T-cell (primary cell): ENCODE measurements around the gene GZMA. TPM values are rescaled to one million over a fixed set of nuclear protein-coding genes. Genes with fewer than 3 reads are reported as not detected.
A peak's percentile ranks its signal among the peaks of the same experiment; 100 is the strongest.
"Not testable (repeated sequence)": the region's sequence is repeated elsewhere in the genome, so short reads cannot be mapped to it uniquely, and the experiment has no call there.

Experiments used
- ATAC-seq, 4 experiments: fragments of 200-7000 bp in 3 of 4; fragments of 150-1000 bp in 1 of 4; cut with Tn5 transposase; replicated peaks in 1 of 4; 1 replicate in 3 of 4; 2 replicates in 1 of 4; pipeline ENCODE4 v1.10.0; 2021; ENCODE audit warnings: moderate library complexity in 3 of 4, mild to moderate bottlenecking in 2 of 4, moderate number of reproducible peaks in 1 of 4
- CTCF ChIA-PET, 2 donors: fragments of 300-600 bp; sonication (Branson Sonifier 250); formaldehyde crosslinking; loops; one replicate each; lab custom pipeline; 2022; ENCODE audit warnings: antibody characterized with exemption in 2 of 2; lab: Charles Lee
- POLR2A ChIA-PET, 2 donors: fragments of 300-600 bp; sonication (Branson Sonifier 250); formaldehyde crosslinking; loops; one replicate each; lab custom pipeline; 2022; ENCODE audit warnings: antibody characterized with exemption in 2 of 2; lab: Charles Lee
- DNase-seq, 35 experiments: peaks; one replicate each; pipeline versions ENCODE4 v3.0.0 to v3.0.0-alpha.2; 2013 to 2023
- H3K27ac ChIP-seq: one replicate; pipeline ENCODE4 v1.5.1; 2013; ENCODE audit warnings: low read length
- H3K27me3 ChIP-seq, 2 experiments: replicated peaks in 1 of 2; 1 replicate in 1 of 2; 2 replicates in 1 of 2; pipeline versions ENCODE4 v1.6.1 to v1.7.0; 2013; ENCODE audit warnings: low read length in 1 of 2, mixed read lengths in 1 of 2; ENCODE audit not compliant: control insufficient read depth in 2 of 2, insufficient read depth in 2 of 2; ENCODE audit errors: extremely low read depth in 1 of 2
- H3K36me3 ChIP-seq, 2 donors: 1 replicate in 1 of 2; 2 replicates in 1 of 2; pipeline versions ENCODE4 v1.6.1 to v1.7.0; 2013; ENCODE audit warnings: low read length in 1 of 2; ENCODE audit not compliant: control insufficient read depth in 2 of 2, insufficient read depth in 1 of 2; ENCODE audit errors: extremely low read depth in 1 of 2
- H3K4me1 ChIP-seq, 2 experiments: 1 replicate in 1 of 2; 2 replicates in 1 of 2; pipeline versions ENCODE4 v1.6.1 to v1.7.0; 2013; ENCODE audit warnings: low read length in 2 of 2, mixed read lengths in 1 of 2; ENCODE audit not compliant: insufficient read depth in 2 of 2, control insufficient read depth in 1 of 2; ENCODE audit errors: extremely low read depth in 1 of 2
- H3K4me3 ChIP-seq, 2 donors: 1 replicate in 1 of 2; 2 replicates in 1 of 2; pipeline versions ENCODE4 v1.5.1 to v1.7.0; 2013; ENCODE audit warnings: mild to moderate bottlenecking in 2 of 2, low read length in 1 of 2, moderate library complexity in 1 of 2; ENCODE audit not compliant: control insufficient read depth in 1 of 2; ENCODE audit errors: extremely low read depth in 1 of 2
- H3K9me3 ChIP-seq: 2 replicates; pipeline ENCODE4 v1.7.0; 2013
- H3K27ac Mint-ChIP-seq, 2 donors: one replicate each; pipeline ENCODE4 v1.8.0; 2020 to 2021; ENCODE audit warnings: mild to moderate bottlenecking in 2 of 2, mixed read lengths in 2 of 2
- H3K27me3 Mint-ChIP-seq, 2 donors: one replicate each; pipeline ENCODE4 v1.8.0; 2021 to 2022; ENCODE audit warnings: mixed read lengths in 2 of 2
- H3K36me3 Mint-ChIP-seq: one replicate; pipeline ENCODE4 v1.8.0; 2021; ENCODE audit warnings: mixed read lengths
- H3K4me1 Mint-ChIP-seq, 3 donors: one replicate each; pipeline ENCODE4 v1.8.0; 2020 to 2022; ENCODE audit warnings: mixed read lengths in 3 of 3, mild to moderate bottlenecking in 1 of 3
- H3K4me3 Mint-ChIP-seq, 3 donors: one replicate each; pipeline ENCODE4 v1.8.0; 2020 to 2022; ENCODE audit warnings: mild to moderate bottlenecking in 3 of 3, mixed read lengths in 3 of 3, moderate library complexity in 3 of 3
- H3K9me3 Mint-ChIP-seq, 3 donors: one replicate each; pipeline ENCODE4 v1.8.0; 2020 to 2022; ENCODE audit warnings: mixed read lengths in 3 of 3
- WGBS: methylation state at CpG from one replicate; pipeline ENCODE4 v1.1.5; 2013; ENCODE audit warnings: missing lambda C conversion rate; ENCODE audit not compliant: insufficient coverage; 5-methylcytosine and 5-hydroxymethylcytosine counted together
- total RNA-seq, 35 experiments: library from RNA in 6 of 35; stranded (reverse) in 6 of 35; fragments of 120-200 nt in 1 of 35; gene quantifications; one replicate each; pipeline versions ENCODE4 v1.2.1 to v1.2.4 and lab custom pipeline; 2013 to 2026

The GZMA gene
- total RNA-seq, 5 donors from 2014 or later (not counting 1 experiment from before 2014, with no cell fraction given), result 9.9 to 86.0 (median 37.2) TPM

DNA sequence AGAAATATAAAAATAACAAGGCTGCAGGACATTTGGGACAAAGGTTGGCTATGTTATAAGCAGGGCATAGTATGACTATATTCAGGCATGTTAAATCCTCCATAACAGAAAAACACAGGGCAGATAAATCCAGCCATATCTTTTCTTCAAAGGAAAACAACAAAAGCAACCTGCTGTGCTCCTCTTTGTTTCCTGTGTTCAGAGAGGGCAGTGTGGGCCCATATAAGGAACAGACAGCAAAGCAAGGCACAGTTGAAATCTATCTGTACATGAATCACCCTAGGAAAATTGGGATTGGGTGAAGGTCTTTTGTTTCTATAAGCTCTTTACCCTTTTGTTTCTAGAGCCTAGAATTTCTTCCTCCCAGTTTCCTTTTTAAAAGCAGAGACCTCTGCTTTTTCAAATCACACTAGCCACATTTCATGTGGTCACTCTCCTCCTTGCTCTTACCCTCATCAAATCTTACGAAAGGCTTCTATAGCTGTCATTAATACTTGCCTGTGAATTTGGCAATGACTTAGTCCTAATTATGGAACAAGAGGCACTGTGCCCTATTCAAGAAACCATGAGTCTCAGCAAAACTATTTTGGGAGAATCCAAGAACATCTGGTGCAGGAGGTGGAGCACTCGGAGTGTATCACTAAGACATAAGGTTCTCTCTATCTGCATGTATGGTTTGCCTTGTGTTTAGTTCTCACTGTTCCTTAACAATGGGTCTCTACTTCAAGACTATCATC, 1.8 kb downstream of the GZMA start:
- H3K36me3 Mint-ChIP-seq, result peaks cover 30% of the 10 kb centered on the region
- peaks cover 38 to 39% of the 10 kb centered on the region in 2 experiments for H3K4me1 ChIP-seq
- CTCF ChIA-PET, result interaction anchor here (0.6 to 1.7 kb wide), 6 partner anchors 82 to 161 kb away, joined by 3 to 6 read pairs (median 4); no protein-coding TSS in a partner anchor
- H3K4me3 Mint-ChIP-seq, result peak overlapping the region; percentile 76 to 93 (median 80)
- no peaks in the 10 kb centered on the region for H3K27me3 Mint-ChIP-seq
- DNase-seq (peak in 1 of 35 experiments; percentile 41), ATAC-seq (peak in 1 of 4 experiments; percentile 39)
- no peaks in the 10 kb centered on the region for H3K9me3 ChIP-seq
- H3K4me3 ChIP-seq, result peak overlapping the region; percentile 43 to 56
- H3K4me1 Mint-ChIP-seq, result peaks cover 57 to 80% (median 73%) of the 10 kb centered on the region in 3 donors
- POLR2A ChIA-PET, result interaction anchor here (0.6 to 0.7 kb wide), 3 partner anchors 12 to 79 kb away, joined by 3 read pairs; no protein-coding TSS in a partner anchor
- H3K27ac ChIP-seq, result peak overlapping the region; percentile 22
- peaks cover 4 to 6% (median 5%) of the 10 kb centered on the region in 3 donors for H3K9me3 Mint-ChIP-seq
- peaks cover 0 to 23% of the 10 kb centered on the region in 2 donors for H3K36me3 ChIP-seq
- H3K27me3 ChIP-seq, result no peaks in the 10 kb centered on the region
- peak overlapping the region; percentile 70 to 86 for H3K27ac Mint-ChIP-seq
- WGBS, result no CpG with 5 or more reads among the region's 2 CpGs

GRCh38 chr5:55104946-55105701, 2.7 kb downstream of the GZMA start:
- Mint-ChIP-seq H3K27ac (peak overlapping the region; percentile 73 to 86), H3K9me3 (no peaks in the 10 kb centered on the region), H3K36me3 (peaks cover 30% of the 10 kb centered on the region), H3K4me3 (peak overlapping the region; percentile 76 to 93 (median 80)), H3K4me1 (peaks cover 50 to 71% (median 64%) of the 10 kb centered on the region in 3 donors), H3K27me3 (no peaks in the 10 kb centered on the region)
- Histone ChIP-seq H3K36me3 (peaks cover 0 to 23% of the 10 kb centered on the region in 2 donors), H3K4me1 (peaks cover 38 to 39% of the 10 kb centered on the region in 2 experiments), H3K9me3 (no peaks in the 10 kb centered on the region), H3K27me3 (no peaks in the 10 kb centered on the region), H3K27ac (peak overlapping the region; percentile 22), H3K4me3 (peak overlapping the region; percentile 20 to 43)
- peak in 1 of 35 experiments; percentile 22 for DNase-seq
- 66% methylated on average over 3 of the region's 5 CpGs for WGBS
- ChIA-PET CTCF (interaction anchor here (0.6 to 1.7 kb wide), 4 partner anchors 31 to 161 kb away, joined by 3 to 6 read pairs (median 4); no protein-coding TSS in a partner anchor), POLR2A (interaction anchor here in 1 of 2 donors (0.6 kb wide), 1 partner anchor 43 kb away, joined by 3 read pairs; no protein-coding TSS in a partner anchor)
- no peak for ATAC-seq

DNA sequence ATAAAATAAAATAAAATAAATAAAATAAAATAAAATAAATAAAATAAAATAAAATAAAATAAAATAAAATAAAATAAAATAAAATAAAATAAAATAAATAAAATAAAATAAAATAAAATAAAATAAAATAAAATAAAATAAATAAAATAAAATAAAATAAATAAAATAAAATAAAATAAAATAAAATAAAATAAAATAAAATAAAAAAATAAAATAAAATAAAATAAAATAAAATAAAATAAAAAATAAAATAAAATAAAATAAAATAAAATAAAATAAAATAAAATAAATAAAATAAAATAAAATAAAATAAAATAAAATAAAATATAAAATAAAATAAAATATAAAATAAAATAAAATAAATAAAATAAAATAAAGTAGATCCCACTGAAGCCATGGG, 3.5 kb downstream of the GZMA start:
- H3K27me3 Mint-ChIP-seq, H3K4me3 ChIP-seq, H3K4me3 Mint-ChIP-seq, CTCF ChIA-PET, ATAC-seq, H3K27me3 ChIP-seq, H3K9me3 ChIP-seq, POLR2A ChIA-PET, DNase-seq, H3K9me3 Mint-ChIP-seq, H3K27ac Mint-ChIP-seq, H3K27ac ChIP-seq: not testable (repeated sequence)
- Mint-ChIP-seq H3K4me1 (peaks cover 42 to 62% (median 56%) of the 10 kb centered on the region in 3 donors), H3K36me3 (peaks cover 36% of the 10 kb centered on the region)
- Histone ChIP-seq H3K36me3 (peaks cover 0 to 23% of the 10 kb centered on the region in 2 donors), H3K4me1 (peaks cover 38 to 39% of the 10 kb centered on the region in 2 experiments)

DNA sequence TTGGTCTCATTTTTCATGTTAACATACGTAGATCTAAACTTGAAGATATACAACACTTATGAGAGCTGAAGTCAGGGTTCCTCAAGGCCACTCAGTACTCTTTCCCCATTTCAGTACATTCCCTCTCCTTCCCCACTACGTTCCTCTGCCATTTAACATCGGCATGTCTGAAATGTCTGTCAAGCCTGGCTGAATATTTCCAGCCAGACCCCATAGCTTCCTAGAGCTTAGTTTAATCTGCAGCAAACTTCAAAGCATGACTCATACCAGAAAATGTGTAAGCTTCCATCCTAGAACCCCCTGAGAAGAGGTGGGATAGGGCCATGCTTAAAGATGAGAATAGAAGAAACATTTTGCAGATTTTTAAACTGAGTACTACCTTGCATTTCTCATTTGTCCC, 6.2 kb downstream of the GZMA start:
- Histone ChIP-seq H3K27me3 (no peaks in the 10 kb centered on the region), H3K36me3 (peaks cover 0 to 23% of the 10 kb centered on the region in 2 donors), H3K27ac (no peak overlapping the region), H3K9me3 (no peaks in the 10 kb centered on the region), H3K4me3 (no peak overlapping the region), H3K4me1 (peaks cover 26 to 29% of the 10 kb centered on the region in 2 experiments)
- ChIA-PET POLR2A (interaction anchor here (0.7 to 1.2 kb wide), 2 partner anchors 47 to 795 kb away, joined by 3 to 5 read pairs; no protein-coding TSS in a partner anchor), CTCF (interaction anchor here in 1 of 2 donors (0.8 to 1.2 kb wide), 2 partner anchors 62 to 161 kb away, joined by 3 to 4 read pairs; no protein-coding TSS in a partner anchor)
- 100% methylated on average over 3 of the region's 3 CpGs for WGBS
- ATAC-seq, result no peak
- DNase-seq, result no peak
- Mint-ChIP-seq H3K27me3 (no peaks in the 10 kb centered on the region), H3K9me3 (no peaks in the 10 kb centered on the region), H3K4me1 (peaks cover 29 to 52% (median 40%) of the 10 kb centered on the region in 3 donors), H3K27ac (peak overlapping the region in 1 of 2 donors; percentile 62), H3K36me3 (peaks cover 36% of the 10 kb centered on the region), H3K4me3 (no peak overlapping the region)

GRCh38 chr5:55110217-55110616, 7.8 kb downstream of the GZMA start:
- Mint-ChIP-seq H3K4me1 (peaks cover 19 to 39% (median 29%) of the 10 kb centered on the region in 3 donors), H3K36me3 (peaks cover 33% of the 10 kb centered on the region), H3K9me3 (no peaks in the 10 kb centered on the region), H3K27ac (no peak overlapping the region), H3K27me3 (no peaks in the 10 kb centered on the region), H3K4me3 (no peak overlapping the region)
- Histone ChIP-seq H3K4me3 (no peak overlapping the region), H3K4me1 (peaks cover 13 to 18% of the 10 kb centered on the region in 2 experiments), H3K27me3 (no peaks in the 10 kb centered on the region), H3K36me3 (peaks cover 0 to 23% of the 10 kb centered on the region in 2 donors), H3K9me3 (no peaks in the 10 kb centered on the region), H3K27ac (no peak overlapping the region)
- CTCF ChIA-PET, result interaction anchor here in 1 of 2 donors (1.0 kb wide), 1 partner anchor 73 kb away, joined by 3 read pairs; no protein-coding TSS in a partner anchor
- no CpG with 5 or more reads among the region's 2 CpGs for WGBS
- ATAC-seq (no peak), DNase-seq (no peak)
- POLR2A ChIA-PET, result no interaction called here

GRCh38 chr5:55113327-55113726, 10.9 kb downstream of the GZMA start:
- Histone ChIP-seq H3K27ac (no peak overlapping the region), H3K4me3 (no peak overlapping the region), H3K4me1 (peaks cover 5 to 11% of the 10 kb centered on the region in 2 experiments), H3K27me3 (no peaks in the 10 kb centered on the region), H3K9me3 (no peaks in the 10 kb centered on the region), H3K36me3 (peaks cover 0 to 10% of the 10 kb centered on the region in 2 donors)
- ATAC-seq, result peak; percentile 48 to 62 (median 55)
- Mint-ChIP-seq H3K4me3 (no peak overlapping the region), H3K27ac (peak overlapping the region; percentile 4 to 68), H3K27me3 (no peaks in the 10 kb centered on the region), H3K36me3 (peaks cover 15% of the 10 kb centered on the region), H3K4me1 (peaks cover 16 to 21% (median 21%) of the 10 kb centered on the region in 3 donors), H3K9me3 (no peaks in the 10 kb centered on the region)
- CTCF ChIA-PET, result interaction anchor here in 1 of 2 donors (0.7 kb wide), 1 partner anchor 889 kb away, joined by 3 read pairs; no protein-coding TSS in a partner anchor
- no peak for DNase-seq
- POLR2A ChIA-PET, result no interaction called here
